HL-60/S4 (cell line): ENCODE measurements around the gene FBXO34.
"Not testable (repeated sequence)": the region's sequence is repeated elsewhere in the genome, so short reads cannot be mapped to it uniquely, and the experiment has no call there.

Source experiments
- in situ Hi-C: fragments of 300-500 bp; cut with MboI; formaldehyde crosslinking; loops from 2 replicates; pipeline ENCODE4 v1.14.3; 2022; ENCODE audit warnings: low sequenced_read_pairs

FBXO34 gene

DNA sequence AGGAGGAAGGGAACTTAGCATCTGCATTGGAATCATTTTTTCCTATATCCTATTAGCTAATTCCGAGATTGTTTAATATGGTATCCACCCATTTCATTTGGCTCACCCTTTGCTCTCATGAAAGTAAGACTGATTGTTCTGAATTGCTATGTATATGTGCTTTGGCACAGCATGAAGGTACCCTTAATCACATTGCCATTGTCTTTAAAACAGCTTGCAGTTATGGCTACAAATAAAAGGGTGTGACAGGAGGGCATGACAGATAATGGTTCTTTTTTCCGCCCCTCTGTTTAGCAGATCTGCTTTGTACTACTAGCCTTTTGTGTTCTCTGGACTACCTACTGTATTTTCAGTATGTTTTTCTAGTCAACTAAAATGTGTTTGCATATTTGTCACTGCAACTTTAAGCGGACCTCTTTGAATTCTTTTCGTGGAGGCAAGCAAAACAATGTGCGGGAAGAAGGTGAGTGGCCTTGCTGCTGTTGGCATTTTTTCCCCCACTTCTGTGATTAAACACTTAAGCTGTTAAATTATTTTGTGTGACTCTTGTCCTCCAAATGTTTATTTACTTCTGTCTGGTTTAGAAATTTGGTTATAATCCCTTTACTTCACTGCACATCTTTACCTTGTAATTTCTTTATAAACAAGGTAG is 35.8 kb downstream of the FBXO34 start:
- in situ Hi-C loops, result no loop called here

DNA sequence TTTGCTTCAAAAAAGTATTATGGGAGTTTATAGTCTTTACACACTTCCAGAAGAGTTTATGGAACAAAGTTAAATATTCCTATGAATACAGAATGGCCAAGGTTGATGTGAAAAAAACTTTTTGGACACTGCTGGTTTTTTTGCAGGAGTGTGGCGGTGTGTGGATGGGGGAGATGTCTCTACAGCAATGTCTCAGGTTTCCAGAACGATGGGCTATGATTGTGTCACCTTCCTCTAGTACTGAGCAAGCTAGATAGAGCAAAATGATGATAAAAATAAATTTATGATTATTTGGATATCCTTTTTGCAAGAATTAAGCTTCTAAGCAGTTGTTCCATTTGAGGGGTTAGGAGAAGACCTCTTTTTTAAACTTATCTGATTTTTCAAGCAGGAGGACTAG is 37.9 kb downstream of the FBXO34 start:
- in situ Hi-C loops, result no loop called here

DNA sequence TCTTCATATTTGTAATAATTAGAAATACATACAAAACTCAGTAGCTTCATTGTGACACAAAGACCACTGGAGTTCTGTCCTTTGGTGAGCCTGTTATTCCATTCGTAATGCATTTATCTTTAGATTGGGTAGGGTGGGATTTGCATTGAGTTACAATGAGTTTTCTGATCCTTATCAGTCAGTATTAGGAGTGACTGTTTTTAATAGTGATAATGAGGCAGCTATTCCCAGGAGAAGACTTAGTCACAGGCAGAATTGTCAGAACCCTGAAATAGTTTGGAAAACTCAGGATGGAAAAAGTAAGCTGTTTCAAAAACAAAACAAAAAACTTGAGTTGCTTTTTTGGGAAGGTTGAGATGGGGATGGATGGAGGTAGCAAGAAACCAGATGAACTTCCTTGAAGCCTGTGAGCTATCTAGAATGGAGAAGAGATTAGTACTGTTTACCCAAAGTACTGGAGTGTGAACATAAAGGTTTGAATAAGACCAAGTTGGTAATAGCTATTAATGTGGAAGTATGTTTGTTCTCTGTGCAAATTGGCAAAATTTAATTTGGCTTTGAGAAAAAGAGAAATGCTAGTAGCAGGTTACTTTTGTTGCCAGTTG is 38.6 kb downstream of the FBXO34 start:
- in situ Hi-C loops, result no loop called here

DNA sequence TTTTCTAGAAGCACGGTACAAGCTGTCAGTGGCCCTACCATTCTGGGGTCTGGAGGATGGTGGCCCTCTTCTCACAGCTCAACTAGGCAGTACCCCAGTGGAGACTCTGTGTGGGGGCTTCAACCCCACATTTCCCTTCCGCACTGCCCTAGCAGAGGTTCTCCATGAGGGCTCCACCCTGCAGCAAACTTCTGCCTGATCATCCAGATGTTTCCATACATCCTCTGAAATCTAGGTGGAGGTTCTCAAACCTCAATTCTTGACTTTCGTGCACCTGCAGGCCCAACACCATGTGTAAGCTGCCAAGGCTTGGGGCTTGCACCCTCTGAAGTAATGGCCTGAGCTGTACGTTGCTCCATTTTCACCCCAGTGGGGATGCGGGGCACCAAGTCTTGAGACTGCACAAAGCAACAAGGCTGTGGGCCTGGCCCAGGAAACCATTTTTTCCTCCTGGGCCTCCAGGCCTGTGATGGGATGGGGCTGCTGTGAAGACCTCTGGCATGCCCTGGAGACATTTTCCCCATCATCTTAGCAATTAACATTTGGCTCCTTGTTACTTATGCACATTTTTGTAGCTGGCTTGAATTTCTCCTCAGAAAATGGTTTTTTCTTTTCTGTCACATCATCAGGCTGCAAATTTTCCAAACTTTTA is 41.3 kb downstream of the FBXO34 start:
- in situ Hi-C loops, result not testable (repeated sequence)

DNA sequence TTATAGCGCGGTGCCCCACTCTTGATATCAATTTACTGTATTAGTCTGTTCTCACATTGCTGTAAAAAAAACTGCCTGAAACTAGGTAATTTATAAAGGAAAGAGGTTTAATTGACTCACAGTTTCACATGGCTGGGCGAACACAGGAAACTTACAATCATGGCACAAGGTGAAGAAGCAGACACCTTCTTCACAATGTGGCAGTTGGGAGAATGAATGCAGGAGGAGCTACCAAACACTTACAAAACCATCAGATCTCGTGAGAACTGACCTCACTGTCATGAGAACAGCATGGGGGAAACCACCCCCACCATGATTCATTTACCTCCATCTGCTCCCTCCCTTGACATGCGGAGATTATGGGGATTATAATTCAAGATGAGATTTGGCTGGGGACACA is 42.3 kb downstream of the FBXO34 start:
- in situ Hi-C loops, result no loop called here

DNA sequence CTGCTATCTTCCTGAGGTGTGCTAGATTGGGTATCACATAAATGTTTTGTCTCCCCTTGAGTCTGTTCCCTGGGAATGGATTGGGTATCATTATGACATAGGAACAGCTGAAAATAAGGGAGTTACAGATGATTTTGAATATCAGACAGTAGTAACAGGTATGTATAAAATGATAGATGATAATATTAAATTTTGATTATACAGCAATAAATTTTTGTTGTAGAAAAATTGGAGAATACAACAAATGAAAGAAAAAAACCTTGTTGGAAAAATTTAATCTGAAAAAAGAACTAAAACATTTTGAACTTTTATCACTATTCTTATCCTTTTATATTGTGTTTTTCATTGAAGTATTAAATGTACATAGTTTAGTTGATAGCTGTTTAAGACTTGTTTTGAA is 43.2 kb downstream of the FBXO34 start:
- in situ Hi-C loops, result no loop called here

DNA sequence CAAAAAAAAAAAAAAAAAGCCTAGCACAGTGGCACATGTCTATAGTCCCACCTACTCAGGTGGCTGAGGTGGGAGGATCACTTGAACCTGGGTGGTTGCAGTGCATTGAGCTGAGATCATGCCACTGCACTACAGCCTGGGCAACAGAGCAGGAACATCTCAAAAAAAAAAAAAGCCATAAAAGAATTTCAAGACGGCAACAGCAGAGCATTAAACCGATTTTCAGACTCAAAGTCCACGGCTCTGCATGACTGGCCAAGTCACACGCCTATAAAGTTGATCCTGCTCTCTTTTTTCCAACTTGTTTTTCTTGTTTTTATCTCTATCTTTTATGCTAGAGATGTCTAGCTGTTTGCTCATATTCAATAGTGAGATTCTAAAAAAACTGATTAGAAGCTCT is 45.3 kb downstream of the FBXO34 start:
- in situ Hi-C loops, result no loop called here

DNA sequence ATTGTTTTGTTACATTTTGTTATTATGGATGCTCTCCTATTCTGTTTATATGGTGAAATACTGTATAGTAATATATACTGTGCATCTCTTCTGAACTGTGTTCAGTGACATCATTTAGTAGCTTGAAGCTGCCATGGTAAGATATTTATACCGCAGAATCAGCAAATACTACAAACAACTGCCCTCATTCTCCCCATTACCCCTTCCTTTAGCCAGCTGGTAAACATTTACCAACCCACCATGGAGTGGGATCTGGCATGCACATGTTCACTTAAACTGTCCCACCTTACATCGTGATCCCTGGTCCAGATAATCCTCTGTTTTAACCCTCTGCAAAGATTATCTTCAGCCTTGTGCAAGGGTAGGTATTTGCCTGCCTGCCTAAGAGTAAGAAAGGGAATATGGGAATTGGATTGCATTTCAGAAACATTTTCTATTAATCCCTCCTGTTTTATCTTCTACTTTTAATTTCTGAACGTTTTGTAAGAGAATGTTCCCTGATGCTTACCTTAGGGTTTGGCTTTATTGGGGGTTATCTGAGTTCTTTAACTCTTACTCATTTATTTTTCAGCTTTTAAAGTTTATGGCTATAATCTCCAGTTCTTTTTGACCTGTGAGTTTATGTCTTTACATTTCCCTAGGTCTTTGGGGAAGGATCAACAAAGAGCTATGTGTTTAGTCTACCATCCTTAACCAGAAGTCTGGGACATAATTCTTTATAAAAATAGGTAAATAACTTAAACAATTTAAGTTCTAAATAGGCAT is 46.5 kb downstream of the FBXO34 start:
- in situ Hi-C loops, result no loop called here

DNA sequence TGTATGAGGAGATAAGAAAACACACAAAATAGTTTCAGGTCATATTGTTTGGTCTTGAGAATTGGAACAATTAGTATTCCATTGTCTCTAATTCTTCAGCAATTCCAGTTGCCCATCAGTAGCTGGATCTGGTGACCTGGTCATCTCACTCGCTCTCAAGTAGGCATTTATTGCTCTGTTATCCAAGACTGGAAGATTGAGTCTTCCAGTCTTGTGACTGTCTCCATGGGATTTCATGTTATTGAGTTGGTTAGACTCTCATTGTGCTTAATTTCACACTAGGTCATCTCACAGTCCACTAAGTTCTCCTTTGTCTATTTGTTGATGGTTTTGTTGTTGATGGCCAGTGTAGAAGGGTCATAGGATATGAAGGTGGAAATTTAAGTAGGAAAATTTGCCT is 47.5 kb downstream of the FBXO34 start:
- in situ Hi-C loops, result no loop called here

DNA sequence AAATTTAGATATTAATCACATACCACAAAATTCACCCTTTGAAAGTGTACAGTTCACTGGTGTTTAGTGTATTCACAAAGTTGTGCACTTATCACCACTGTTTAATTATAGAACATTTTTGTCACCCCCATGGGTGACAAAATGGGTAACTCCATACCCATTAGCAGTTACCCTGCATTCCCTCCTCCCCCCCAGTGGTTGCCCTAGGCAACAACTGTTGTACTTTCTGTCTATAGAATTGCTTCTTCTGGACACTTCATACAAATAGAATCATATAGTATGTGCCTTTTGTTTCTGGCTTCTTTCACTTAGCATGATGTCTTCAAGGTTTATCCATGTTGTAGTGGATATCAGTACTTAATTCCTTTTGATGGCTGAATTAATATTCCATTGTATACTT is 52.7 kb downstream of the FBXO34 start:
- in situ Hi-C loops, result no loop called here

DNA sequence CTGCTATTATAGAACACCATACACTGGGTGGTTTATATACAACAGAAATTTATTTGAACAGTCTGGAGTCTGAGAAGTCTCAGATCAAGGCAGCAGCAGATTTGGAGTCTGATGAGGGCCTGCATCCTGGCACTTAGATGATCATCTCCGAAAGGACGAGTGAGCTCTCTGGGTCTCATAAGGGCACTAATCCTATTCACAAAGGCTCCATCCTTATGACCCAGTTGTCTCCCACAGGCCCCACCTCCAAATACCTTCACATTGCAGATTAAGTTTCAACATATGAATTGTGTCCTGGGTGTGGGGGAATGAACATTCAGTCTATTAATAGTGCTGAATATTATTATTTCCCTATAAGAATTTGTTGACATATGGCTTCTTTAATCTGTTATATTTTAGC is 53.6 kb downstream of the FBXO34 start:
- in situ Hi-C loops, result no loop called here

DNA sequence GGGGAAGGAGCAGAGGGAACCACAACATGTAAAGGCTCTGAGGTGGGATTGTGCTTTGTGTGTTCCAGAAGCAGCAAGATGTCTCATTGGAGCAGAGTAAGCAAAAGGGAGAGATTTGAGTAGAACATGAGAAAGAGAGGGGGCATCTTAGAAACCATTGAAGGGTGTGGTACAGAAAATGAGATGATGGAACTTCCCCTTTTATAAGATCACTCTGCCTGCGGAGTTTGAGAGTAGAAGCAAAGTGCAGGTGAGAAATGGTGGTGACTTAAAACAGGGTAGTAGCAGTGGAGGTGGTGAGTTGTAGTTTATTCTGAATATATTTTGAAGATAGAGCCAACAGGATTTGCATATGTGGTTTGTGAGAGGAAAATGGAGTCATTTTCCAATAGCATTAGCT is 56.0 kb downstream of the FBXO34 start:
- in situ Hi-C loops, result no loop called here

DNA sequence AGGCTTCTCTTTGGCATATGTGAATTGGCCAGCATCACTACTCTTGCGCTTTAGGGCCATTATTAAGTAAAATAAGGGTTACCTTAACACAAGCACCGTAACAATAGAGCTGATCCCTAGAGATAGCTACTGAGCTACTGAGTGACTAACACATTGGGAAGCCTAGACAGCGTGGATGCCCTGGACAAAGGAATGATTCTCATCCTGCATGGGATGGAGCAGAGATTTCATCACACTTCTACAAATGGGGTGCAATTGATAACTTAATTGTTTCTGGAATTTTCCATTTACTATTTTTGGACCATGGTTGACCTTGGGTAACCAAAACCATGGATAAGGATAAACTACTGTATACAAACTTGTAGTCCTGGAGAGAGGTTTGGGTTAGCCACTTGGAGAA is 57.1 kb downstream of the FBXO34 start:
- in situ Hi-C loops, result no loop called here

DNA sequence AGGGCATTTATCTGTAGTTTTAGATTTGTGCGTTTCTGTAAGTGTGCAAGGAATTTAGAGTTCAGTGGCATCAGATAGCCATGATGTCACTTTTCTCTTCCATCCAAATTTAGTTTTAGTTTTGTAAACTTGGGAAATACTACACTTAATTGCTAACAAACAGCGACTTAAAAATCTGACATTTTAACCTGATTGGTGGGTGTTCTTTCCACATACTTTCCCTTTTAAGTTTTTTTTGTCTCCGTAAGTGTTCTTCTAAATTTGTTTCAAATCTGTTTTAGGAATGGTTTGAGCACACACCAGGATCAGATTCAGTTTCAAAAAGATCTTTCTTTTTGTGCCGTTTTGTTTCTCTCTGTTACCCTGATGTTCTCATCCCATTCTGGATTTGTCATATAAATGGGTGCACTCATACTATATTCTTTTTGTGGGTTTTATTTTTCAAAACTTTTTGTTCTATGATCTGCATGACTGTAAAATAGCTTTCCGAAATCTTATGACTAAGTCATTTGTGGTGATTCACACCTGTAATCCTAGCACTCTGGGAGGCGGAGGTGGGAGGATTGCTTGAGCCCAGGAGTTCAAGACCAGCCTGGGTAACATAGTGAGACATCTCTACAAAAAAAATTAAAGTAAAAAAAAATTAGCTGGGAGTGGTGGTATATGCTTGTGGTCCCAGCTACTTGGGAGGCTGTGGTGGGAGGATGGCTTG is 58.9 kb downstream of the FBXO34 start:
- in situ Hi-C loops, result no loop called here

DNA sequence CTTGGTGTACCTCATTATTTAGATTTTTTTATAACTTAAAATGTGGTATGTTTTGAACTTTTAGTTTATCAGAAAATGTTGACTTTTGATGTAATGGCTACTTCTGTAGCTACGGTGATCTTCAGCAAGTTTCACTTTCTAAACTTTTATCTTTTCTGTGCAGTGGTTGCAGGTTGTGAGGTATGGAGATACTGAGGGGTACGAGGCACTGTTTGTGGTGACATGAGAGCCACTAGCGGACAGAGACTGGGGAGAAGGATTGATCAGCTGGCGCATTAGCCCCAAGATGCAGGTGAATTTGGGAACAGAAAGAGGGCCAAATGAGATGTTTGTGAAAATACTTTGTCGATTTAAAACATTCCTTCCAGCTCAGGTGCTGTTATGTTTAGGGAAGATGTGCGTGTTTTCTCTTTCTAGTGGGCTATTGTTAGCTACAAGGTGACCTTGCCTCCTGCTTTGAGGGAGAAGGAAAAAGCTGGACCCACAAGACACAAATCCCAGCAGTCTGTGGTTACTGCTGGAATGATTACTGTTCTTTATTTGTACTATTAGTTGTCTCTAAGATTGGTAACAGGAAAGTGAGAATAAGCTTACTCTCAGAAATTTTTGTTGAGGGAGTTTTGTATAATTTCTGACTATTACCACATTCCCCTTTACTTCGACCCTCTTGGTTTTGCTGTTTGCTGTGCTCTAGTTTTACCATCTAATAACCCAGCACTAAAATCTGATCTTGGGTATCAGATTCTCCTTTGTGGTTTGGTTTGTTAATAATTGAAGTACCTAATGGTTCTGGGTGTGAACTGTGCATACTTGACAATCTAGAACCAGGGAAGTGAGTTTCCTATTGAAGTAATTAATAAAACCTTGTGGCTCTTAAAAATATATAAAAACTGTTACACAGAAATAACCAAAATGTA is 61.7 kb downstream of the FBXO34 start:
- in situ Hi-C loops, result no loop called here

DNA sequence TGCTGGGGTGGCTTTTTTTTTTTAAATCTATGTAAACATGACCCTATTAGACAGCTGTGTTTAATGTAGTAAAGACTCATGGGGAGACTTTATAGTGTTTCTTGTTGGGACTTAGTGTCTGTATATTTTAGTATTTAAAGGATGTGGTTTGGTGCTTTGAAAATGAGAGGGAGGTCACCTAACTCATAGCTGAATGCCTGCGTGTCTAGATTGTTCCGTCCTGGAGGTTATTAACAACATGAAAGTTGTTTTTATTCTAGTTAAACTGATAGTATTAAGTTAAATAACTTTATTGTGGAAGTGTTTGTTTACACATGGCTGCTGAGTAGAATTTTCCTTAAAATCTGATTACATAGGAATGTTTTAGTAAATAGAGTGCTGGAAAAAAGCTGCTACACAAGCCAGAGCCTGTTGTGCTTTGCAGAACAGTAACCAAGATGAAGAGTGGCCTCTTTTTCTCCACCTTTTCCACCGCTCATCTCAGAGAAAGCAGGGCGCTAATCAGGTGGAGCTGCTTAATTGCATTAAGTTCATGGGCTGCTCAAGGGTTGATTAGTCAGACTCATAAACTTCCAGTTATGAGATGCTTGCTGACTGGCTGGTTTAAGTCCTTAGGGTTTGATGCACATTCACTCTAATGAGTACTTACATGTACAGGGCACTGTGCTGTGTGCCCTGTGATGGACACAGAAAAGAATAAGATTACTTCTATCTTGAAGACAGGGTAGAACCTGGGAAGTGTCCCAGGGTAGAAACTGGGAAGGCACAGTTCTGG is 62.7 kb downstream of the FBXO34 start:
- in situ Hi-C loops, result no loop called here

DNA sequence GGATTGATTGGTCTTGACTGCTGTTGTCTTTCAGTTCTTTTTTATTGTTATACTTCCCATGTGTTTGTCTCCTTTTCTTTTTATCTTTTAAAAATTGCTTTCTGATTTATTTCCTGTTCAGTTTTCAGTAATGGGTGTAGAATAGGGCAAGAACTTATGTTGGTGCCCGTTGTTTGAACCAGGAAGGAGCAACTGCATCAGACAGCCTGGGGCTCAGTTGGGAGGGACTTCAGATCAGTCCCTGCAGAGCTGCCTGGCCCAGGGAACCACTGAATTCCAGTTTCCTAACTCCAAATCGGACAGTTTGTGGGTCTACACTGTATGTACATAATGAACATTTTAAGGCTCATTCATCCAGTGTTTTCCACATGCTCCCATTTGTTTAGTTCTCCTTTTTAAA is 64.9 kb downstream of the FBXO34 start:
- in situ Hi-C loops, result no loop called here

DNA sequence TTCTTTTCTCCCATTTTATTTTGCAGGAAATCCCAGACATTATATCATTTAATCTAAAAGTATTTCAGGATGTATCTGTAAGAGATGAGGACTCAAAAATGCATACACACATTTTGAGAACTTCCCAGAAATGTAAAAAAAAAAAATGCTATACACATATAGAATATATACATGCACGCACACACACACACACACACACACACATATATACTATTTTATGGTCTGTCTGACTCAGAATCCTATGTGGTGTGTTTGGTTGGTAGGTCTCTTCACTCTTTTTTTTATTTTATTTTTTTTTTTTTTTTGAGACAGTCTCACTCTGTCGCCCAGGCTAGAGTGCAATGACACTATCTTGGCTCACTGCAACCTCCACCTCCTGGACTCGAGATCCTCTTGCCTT is 65.5 kb downstream of the FBXO34 start:
- in situ Hi-C loops, result no loop called here

DNA sequence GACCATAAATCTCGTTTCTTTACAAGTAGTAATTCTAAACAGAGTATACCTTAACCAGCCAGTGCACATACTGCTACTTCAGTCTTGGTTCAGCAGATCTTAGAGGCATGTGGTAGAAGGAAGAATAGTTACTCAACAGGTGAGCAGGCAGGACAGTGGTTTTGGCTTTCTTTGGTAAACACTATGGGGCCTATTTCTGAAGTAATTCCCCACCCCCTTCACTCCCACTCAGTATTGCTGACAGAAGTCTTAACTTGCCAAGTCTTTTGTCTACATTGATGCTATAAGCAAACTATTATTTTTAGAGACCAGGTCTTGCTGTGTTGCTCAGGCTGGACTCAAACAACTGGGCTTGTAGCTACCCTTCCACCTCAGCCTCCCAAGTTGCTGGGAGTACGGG is 68.5 kb downstream of the FBXO34 start:
- in situ Hi-C loops, result no loop called here
